Lower leg skin (tissue), 3 donors: ENCODE results near the gene MAPK9.

Experiments used
- POLR2A ChIP-seq, 2 donors: fragments of 450-650 bp; IDR thresholded peaks; one replicate each; pipeline ENCODE4 v1.6.1; 2016 to 2017; ENCODE audit warnings: antibody characterized with exemption in 2 of 2, mild to moderate bottlenecking in 1 of 2, moderate library complexity in 1 of 2
- TF ChIP-seq, protein P1 (sequence below), 3 donors: fragments of 450-650 bp; IDR thresholded peaks; one replicate each; pipeline ENCODE4 v1.5.1; 2016; ENCODE audit warnings: antibody characterized with exemption in 3 of 3, mild to moderate bottlenecking in 3 of 3, moderate library complexity in 2 of 3

GRCh38 chr5:180194410-180195345 is 97.2 kb downstream of the MAPK9 start:
- TF ChIP-seq, protein P1, sequence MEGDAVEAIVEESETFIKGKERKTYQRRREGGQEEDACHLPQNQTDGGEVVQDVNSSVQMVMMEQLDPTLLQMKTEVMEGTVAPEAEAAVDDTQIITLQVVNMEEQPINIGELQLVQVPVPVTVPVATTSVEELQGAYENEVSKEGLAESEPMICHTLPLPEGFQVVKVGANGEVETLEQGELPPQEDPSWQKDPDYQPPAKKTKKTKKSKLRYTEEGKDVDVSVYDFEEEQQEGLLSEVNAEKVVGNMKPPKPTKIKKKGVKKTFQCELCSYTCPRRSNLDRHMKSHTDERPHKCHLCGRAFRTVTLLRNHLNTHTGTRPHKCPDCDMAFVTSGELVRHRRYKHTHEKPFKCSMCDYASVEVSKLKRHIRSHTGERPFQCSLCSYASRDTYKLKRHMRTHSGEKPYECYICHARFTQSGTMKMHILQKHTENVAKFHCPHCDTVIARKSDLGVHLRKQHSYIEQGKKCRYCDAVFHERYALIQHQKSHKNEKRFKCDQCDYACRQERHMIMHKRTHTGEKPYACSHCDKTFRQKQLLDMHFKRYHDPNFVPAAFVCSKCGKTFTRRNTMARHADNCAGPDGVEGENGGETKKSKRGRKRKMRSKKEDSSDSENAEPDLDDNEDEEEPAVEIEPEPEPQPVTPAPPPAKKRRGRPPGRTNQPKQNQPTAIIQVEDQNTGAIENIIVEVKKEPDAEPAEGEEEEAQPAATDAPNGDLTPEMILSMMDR (IDR thresholded peaks at IDR 0.05), result no peak
- no peak for TF ChIP-seq POLR2A (IDR thresholded peaks at IDR 0.05)
